Stimulated activated naive B cell treated with anti-CD40 and anti-IgM and Interleukin-4, amounts not matched to agents 10 μg/mL and 1 μg/mL and 100 μg/mL, for 72 hours (primary cell): ENCODE data around the gene CCDC73.

Experiments
- ATAC-seq, 2 donors: fragments of 150-1000 bp; cut with Tn5 transposase; replicated peaks; 2 replicates each; pipeline ENCODE4 v1.10.0; 2021; ENCODE audit warnings: moderate library complexity in 1 of 2
- DNase-seq: peaks from one replicate; pipeline ENCODE4 v3.0.0; 2021
- H3K27ac Mint-ChIP-seq: one replicate; pipeline ENCODE4 v1.8.0; 2022; ENCODE audit warnings: mild to moderate bottlenecking, mixed read lengths
- H3K27me3 Mint-ChIP-seq, 2 donors: one replicate each; pipeline ENCODE4 v1.8.0; 2022; ENCODE audit warnings: mixed read lengths in 2 of 2
- H3K36me3 Mint-ChIP-seq, 2 donors: one replicate each; pipeline ENCODE4 v1.8.0; 2022; ENCODE audit warnings: mixed read lengths in 2 of 2, mild to moderate bottlenecking in 1 of 2
- H3K4me1 Mint-ChIP-seq, 2 donors: one replicate each; pipeline ENCODE4 v1.8.0; 2022; ENCODE audit warnings: mixed read lengths in 2 of 2, mild to moderate bottlenecking in 1 of 2
- H3K4me3 Mint-ChIP-seq, 2 donors: one replicate each; pipeline ENCODE4 v1.8.0; 2022; ENCODE audit warnings: mild to moderate bottlenecking in 2 of 2, mixed read lengths in 2 of 2, moderate library complexity in 1 of 2
- H3K9me3 Mint-ChIP-seq, 2 donors: one replicate each; pipeline ENCODE4 v1.8.0; 2022; ENCODE audit warnings: mixed read lengths in 2 of 2, mild to moderate bottlenecking in 1 of 2

CCDC73 gene

DNA sequence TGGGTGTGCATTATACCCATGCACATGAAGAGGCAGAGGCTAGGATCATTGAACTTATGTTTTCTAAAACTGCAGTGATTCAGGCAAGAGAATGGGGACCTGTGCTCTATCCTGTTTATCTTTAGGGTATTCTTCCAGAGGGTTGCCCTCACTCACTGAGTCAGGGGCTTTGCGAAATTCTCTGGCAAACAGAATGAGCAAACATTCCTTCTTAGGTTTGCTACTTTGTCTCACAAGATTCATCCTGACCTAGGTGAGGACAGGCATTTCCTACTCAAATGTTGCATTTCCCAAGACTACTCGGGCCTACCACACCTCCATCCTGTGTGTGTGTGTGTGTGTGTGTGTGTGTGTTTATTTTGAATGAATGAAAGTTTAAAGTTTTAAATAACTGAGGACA lies 213.5 kb downstream of the CCDC73 start:
- ATAC-seq = no peak
- Mint-ChIP-seq H3K36me3 (peaks cover 6 to 21% of the 10 kb centered on the region in 2 donors), H3K27me3 (no peaks in the 10 kb centered on the region), H3K4me3 (no peak overlapping the region), H3K27ac (no peak overlapping the region), H3K9me3 (no peaks in the 10 kb centered on the region), H3K4me1 (peaks cover 6 to 14% of the 10 kb centered on the region in 2 donors)
- no peak for DNase-seq

DNA sequence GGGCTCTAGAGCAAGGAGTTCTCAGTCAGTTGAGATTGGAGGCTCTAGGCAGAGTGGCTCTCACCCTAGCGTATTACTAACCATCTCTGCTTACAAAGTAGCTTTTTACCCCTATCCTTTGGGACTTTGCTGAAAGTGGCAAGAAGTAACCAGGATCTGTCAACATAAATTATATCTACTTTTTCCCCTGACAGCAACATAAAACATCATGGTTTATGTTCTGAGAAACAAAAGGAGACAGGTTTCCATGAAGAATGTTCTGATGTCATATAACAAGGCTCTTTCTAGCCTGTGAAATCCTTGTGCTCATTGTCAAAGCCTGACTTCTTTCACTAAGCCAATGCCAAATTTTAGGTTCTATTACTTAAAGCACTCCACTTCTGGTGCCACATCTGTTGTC lies 218.0 kb downstream of the CCDC73 start:
- ATAC-seq = no peak
- no peak for DNase-seq
- no peak overlapping the region for H3K27ac Mint-ChIP-seq
- no peaks in the 10 kb centered on the region for H3K9me3 Mint-ChIP-seq
- no peaks in the 10 kb centered on the region for H3K36me3 Mint-ChIP-seq
- no peak overlapping the region for H3K4me3 Mint-ChIP-seq
- peaks cover 0 to 2% of the 10 kb centered on the region in 2 donors for H3K4me1 Mint-ChIP-seq
- peaks cover 3 to 11% of the 10 kb centered on the region in 2 donors for H3K27me3 Mint-ChIP-seq

DNA sequence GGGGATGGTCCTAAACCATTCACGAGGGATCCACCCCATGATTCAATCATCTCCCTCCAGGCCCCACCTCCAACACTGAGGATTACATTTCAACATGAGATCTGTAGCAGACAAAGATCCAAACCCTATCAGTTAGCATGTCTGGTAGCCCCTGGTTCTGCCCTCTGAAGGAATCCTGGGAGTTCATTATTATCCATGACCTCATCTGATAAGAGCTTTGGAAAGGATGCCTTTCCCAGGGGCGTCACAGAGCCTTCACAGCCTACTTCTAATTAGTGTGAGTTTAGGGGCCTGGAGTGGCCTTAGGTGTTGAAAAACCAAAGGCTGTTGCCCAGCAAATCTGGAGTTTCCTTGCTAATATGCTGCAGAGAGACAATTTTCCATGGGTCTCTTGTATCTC lies 219.4 kb downstream of the CCDC73 start:
- no peak overlapping the region for H3K27ac Mint-ChIP-seq
- H3K4me3 Mint-ChIP-seq = no peak overlapping the region
- H3K9me3 Mint-ChIP-seq = no peaks in the 10 kb centered on the region
- DNase-seq = no peak
- no peaks in the 10 kb centered on the region for H3K36me3 Mint-ChIP-seq
- H3K27me3 Mint-ChIP-seq = peaks cover 15 to 24% of the 10 kb centered on the region in 2 donors
- ATAC-seq = no peak
- peaks cover 0 to 2% of the 10 kb centered on the region in 2 donors for H3K4me1 Mint-ChIP-seq

DNA sequence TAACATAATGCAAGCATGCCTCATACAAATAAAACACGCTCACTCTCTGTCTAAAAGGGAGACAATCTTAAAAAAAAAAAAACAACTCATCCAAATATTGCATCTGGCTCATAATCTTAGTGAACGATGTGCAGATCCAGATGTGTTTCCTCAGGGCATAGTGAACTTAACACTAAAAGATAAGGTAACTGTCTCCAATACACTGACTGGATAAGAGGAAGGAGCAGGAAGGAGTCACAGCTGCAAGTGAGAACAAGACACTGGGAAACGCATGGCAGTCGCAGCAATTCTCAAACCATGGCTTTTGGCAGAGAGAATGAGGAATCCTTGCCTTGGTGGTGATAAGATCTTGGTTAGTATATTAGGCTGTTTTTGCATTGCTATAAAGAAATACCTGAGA lies 220.0 kb downstream of the CCDC73 start:
- Mint-ChIP-seq H3K27me3 (peaks cover 15 to 24% of the 10 kb centered on the region in 2 donors), H3K36me3 (no peaks in the 10 kb centered on the region), H3K27ac (peak overlapping the region; percentile 44), H3K4me3 (no peak overlapping the region), H3K9me3 (no peaks in the 10 kb centered on the region), H3K4me1 (peaks cover 0 to 2% of the 10 kb centered on the region in 2 donors)
- DNase-seq (no peak), ATAC-seq (no peak)

DNA sequence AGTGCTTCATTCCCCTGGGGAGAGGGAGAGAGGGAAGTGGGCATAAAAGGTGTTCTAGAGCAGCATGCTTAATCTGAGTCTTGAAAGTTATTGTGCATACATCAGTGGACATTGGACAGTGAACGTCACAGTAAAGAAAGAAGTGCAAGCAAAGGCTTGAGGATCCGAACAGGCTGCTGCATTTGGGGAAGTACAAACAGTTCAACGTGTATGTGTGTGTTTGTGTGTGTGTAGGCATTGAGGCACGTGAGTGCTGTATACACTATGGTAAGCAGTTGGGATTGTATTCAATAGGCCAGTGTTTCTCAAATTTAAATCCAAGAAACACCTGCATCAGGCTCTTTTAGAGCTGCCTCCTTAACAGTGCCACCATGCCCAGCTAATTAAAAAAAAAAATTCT lies 221.2 kb downstream of the CCDC73 start:
- ATAC-seq = peak; percentile 31 to 41

DNA sequence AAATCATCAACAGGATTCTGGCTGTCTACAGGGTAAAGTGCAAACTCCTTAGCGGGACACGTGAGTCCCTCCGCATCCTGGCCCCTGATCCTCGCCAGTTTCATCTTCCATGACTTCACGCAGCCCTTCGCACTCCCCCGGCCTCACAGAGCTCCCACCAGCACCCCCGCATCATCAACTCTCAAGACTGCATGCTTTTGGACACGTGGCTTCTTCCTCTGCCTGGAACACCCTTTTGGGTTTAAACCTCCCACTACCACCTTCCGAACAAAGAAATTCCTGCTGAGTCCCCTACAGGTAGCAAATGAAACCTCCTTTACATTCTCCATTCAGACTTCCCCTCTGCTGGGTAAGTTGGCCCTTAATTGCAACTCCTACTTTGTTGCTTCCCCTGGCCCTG lies 223.4 kb downstream of the CCDC73 start:
- peaks cover 15 to 24% of the 10 kb centered on the region in 2 donors for H3K27me3 Mint-ChIP-seq
- peaks cover 2 to 6% of the 10 kb centered on the region in 2 donors for H3K4me1 Mint-ChIP-seq
- ATAC-seq (no peak), DNase-seq (no peak)
- H3K27ac Mint-ChIP-seq = no peak overlapping the region
- no peaks in the 10 kb centered on the region for H3K9me3 Mint-ChIP-seq
- H3K36me3 Mint-ChIP-seq = no peaks in the 10 kb centered on the region
- H3K4me3 Mint-ChIP-seq = no peak overlapping the region

More for the DNA sequence above, 221.2 kb downstream of the CCDC73 start:
- no peak overlapping the region for H3K4me3 Mint-ChIP-seq
- H3K36me3 Mint-ChIP-seq = no peaks in the 10 kb centered on the region
- peak overlapping the region; percentile 22 for H3K27ac Mint-ChIP-seq
- peaks cover 15 to 24% of the 10 kb centered on the region in 2 donors for H3K27me3 Mint-ChIP-seq
- no peak for DNase-seq
- H3K9me3 Mint-ChIP-seq = no peaks in the 10 kb centered on the region
- peaks cover 0 to 2% of the 10 kb centered on the region in 2 donors for H3K4me1 Mint-ChIP-seq

DNA sequence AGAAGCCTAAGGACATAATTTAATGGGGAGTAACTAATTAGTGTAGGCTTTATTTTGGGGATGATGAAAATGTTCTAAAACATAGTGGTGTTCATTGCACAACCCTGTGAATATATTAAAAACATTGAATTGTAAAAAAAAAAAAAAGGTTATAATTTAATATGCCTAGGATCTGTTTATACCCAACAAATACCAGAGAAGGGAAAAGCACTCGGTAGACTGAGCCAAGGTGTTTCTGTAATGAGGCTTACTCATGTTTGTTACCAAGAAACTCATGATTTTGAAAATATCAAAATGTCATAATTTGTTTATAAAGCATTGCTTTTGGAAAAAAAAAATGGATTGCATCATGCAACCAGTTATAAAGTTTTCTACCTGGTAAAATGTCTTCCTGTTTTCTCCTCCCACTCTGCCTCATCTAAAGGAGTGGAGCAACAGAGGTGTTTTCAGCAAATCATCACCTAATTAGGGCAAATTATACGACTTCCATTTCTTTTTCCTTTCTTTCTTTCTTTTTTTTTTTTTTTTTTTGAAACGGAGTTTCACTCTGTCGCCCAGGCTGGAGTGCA lies 225.1 kb downstream of the CCDC73 start:
- H3K4me1 Mint-ChIP-seq = peaks cover 2 to 6% of the 10 kb centered on the region in 2 donors
- H3K9me3 Mint-ChIP-seq = no peaks in the 10 kb centered on the region
- no peak for ATAC-seq
- H3K4me3 Mint-ChIP-seq = no peak overlapping the region
- no peak for DNase-seq
- no peaks in the 10 kb centered on the region for H3K36me3 Mint-ChIP-seq
- H3K27ac Mint-ChIP-seq = no peak overlapping the region
- H3K27me3 Mint-ChIP-seq = peaks cover 15 to 20% of the 10 kb centered on the region in 2 donors

DNA sequence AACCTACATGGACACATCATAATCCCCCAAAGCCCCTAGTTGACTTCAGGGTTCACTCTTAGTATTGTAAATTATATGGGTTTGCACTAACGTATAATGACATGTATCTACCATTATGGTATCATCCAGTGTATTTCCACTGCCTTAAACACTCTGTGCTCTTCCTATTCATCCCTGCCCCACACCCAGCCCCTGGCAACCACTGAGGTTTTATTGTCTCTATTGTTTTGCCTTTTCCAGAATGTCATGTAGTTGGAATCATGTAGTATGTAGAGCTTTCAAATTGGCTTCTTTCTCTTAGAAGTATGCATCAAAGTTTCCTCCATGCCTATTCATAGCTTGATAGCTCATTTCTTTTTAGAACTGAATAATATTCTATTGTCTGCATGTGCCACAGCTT lies 227.3 kb downstream of the CCDC73 start:
- H3K27ac Mint-ChIP-seq = no peak overlapping the region
- no peak for DNase-seq
- H3K4me3 Mint-ChIP-seq = no peak overlapping the region
- no peak for ATAC-seq
- H3K36me3 Mint-ChIP-seq = no peaks in the 10 kb centered on the region
- peaks cover 0 to 6% of the 10 kb centered on the region in 2 donors for H3K4me1 Mint-ChIP-seq
- H3K9me3 Mint-ChIP-seq = no peaks in the 10 kb centered on the region
- H3K27me3 Mint-ChIP-seq = peaks cover 15 to 16% of the 10 kb centered on the region in 2 donors

DNA sequence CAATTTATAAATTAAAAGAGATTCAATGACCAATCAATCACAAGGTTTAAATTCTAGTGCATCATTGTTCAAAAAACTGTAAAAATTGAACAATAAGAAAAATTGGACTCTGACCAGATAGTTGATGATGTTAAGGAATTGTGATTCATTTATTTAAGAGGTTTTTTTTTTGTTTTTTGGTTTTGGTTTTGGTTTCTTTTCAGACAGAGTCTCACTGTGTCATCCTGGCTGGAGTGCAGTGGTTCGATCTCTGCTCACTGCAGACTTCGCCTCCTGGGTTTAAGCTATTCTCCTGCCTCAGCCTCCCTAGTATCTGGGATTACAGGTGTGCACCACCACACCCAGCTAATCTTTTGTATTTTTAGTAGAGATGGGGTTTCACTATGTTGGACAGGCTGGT lies 227.9 kb downstream of the CCDC73 start:
- DNase-seq = no peak
- ATAC-seq = no peak
- Mint-ChIP-seq H3K36me3 (no peaks in the 10 kb centered on the region), H3K4me1 (peaks cover 0 to 6% of the 10 kb centered on the region in 2 donors), H3K9me3 (no peaks in the 10 kb centered on the region), H3K4me3 (no peak overlapping the region), H3K27me3 (peaks cover 13 to 14% of the 10 kb centered on the region in 2 donors), H3K27ac (peak overlapping the region; percentile 20)

DNA sequence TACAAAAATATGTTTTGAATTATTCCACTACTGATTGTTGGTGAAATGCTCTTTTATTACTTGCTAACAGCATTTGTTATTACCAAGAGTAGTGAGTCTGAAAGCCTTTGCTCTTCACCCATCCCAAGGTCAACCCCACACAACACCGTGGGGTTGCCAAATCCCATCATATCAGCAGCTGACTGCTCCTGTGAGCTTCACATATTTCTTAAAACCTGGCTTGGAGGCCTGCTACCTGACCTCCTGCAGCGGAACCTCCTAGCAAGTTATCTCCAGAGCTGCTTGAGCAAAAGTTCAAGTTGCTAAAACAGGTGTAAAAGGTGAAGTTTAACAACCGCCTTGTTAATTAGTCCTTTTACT lies 230.9 kb downstream of the CCDC73 start:
- ATAC-seq = no peak

DNA sequence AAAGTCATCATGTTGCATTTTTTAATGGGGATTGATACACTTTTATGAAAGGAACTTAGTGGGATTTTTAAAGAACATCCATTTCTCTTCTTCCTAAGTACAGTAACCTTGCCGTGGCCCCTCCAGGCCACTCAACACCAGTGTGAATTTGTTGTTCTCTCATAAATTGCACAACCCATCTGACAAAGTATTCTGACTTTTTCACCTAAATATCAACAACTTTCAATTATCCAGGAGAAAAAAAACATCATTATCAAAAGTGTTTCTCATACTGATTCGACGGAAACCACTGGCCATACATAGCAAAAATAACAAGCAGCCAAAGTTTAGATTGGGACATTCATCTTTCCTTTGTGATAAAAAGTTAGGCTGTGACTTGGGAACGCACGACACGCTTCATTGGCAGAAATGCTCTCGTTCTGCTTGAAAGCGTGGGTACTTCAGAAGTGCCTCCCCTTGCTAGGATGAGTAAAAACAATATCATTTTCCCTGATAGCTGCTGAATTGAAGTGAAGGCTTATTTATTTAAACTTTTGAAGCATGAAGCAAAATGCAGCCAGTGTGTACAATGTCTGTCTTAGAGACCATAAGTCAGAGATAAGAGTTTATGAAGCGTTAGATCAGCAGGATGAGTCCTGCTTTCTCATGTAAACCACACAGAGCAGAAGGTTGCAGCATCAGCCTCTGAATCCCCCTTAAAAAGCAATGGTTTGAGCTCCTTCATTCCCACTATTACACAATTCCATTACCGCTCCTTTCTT lies 231.4 kb downstream of the CCDC73 start:
- H3K27ac Mint-ChIP-seq = no peak overlapping the region
- DNase-seq (no peak), ATAC-seq (no peak)
- H3K4me3 Mint-ChIP-seq = no peak overlapping the region
- no peaks in the 10 kb centered on the region for H3K9me3 Mint-ChIP-seq
- peaks cover 0 to 6% of the 10 kb centered on the region in 2 donors for H3K4me1 Mint-ChIP-seq
- H3K36me3 Mint-ChIP-seq = no peaks in the 10 kb centered on the region
- H3K27me3 Mint-ChIP-seq = no peaks in the 10 kb centered on the region

More for the DNA sequence above, 230.9 kb downstream of the CCDC73 start:
- no peak for DNase-seq
- Mint-ChIP-seq H3K4me3 (no peak overlapping the region), H3K4me1 (peaks cover 0 to 6% of the 10 kb centered on the region in 2 donors), H3K27me3 (no peaks in the 10 kb centered on the region), H3K36me3 (no peaks in the 10 kb centered on the region), H3K9me3 (no peaks in the 10 kb centered on the region), H3K27ac (no peak overlapping the region)

DNA sequence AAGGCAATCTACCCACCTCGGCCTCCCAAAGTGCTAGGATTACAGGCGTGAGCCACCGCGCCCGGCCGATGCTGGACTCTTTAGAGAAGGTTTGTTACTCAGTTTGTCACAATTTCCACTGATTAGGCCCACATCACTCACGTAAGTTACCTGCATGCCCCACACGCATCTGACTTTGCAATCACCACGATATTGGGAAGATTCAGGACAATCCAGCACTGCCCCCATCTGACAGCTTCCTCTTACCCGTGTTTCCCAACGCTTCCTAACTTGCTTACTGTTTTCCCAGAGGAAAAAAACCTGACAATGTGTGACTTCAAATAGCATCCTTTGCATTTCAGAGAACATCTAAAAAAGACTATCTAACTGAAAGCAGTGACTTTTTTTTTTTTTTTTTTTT lies 232.6 kb downstream of the CCDC73 start:
- H3K27me3 Mint-ChIP-seq = no peaks in the 10 kb centered on the region
- no peak overlapping the region for H3K4me3 Mint-ChIP-seq
- H3K9me3 Mint-ChIP-seq = no peaks in the 10 kb centered on the region
- ATAC-seq (no peak), DNase-seq (no peak)
- H3K27ac Mint-ChIP-seq = no peak overlapping the region
- peaks cover 0 to 6% of the 10 kb centered on the region in 2 donors for H3K4me1 Mint-ChIP-seq
- no peaks in the 10 kb centered on the region for H3K36me3 Mint-ChIP-seq

DNA sequence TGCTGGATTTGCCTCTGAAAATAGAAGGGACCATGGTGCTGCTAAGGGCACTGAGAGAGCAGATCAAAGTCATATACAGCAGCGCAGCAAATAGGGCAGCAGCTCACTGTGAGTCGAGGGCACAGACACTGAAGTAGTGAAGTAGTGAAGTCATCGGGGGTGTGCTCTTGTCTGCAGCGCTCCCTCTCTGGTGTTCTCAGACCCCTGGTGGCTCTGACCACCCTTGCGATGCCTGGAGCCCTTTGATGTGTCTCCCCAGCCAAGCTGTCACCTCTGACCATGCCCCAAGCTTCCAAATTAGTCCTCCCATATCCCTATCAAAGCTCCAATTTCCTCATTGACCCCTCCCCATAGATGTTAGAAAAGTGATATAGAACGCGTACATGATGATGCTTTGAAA lies 238.6 kb downstream of the CCDC73 start:
- DNase-seq (no peak), ATAC-seq (no peak)
- H3K27ac Mint-ChIP-seq = no peak overlapping the region
- no peaks in the 10 kb centered on the region for H3K9me3 Mint-ChIP-seq
- no peaks in the 10 kb centered on the region for H3K27me3 Mint-ChIP-seq
- no peaks in the 10 kb centered on the region for H3K36me3 Mint-ChIP-seq
- no peak overlapping the region for H3K4me3 Mint-ChIP-seq
- no peaks in the 10 kb centered on the region for H3K4me1 Mint-ChIP-seq

DNA sequence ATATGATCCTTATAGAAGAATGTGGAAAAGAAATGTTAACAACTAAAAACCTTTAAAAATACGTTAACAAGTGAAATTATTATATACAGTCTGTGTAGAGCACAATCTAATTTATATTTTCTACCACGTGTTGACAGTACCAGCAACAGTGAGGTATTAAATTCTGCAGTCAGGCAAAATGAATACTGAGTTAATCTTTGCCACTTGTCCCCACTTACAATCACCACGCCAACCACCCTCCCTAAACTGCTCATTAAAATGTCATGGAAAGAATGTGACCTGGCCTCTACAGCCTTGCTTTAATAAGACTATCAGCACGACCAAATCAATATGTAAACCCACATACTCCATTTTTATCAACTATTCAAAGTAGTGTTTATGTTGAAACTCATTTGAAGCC lies 239.4 kb downstream of the CCDC73 start:
- H3K4me1 Mint-ChIP-seq = no peaks in the 10 kb centered on the region
- H3K9me3 Mint-ChIP-seq = peaks cover 0 to 2% of the 10 kb centered on the region in 2 donors
- no peak for ATAC-seq
- H3K27ac Mint-ChIP-seq = no peak overlapping the region
- H3K36me3 Mint-ChIP-seq = no peaks in the 10 kb centered on the region
- H3K27me3 Mint-ChIP-seq = peaks cover 3 to 4% of the 10 kb centered on the region in 2 donors
- no peak for DNase-seq
- H3K4me3 Mint-ChIP-seq = no peak overlapping the region
